NCI-H1436 treated with DMSO at 0.1 percent for 48 hours (cell line): ENCODE measurements around the gene NRG2.

Experiments used
- DNase-seq: peaks from one replicate; lab custom pipeline; 2025; lab: John Stamatoyannopoulos, UW

NRG2 gene

GRCh38 chr5:140010798-140011197, 32.3 kb downstream of the NRG2 start:
- no peak for DNase-seq

- no peak for DNase-seq
Measured at GRCh38 chr5:140007311-140007710, 35.8 kb downstream of the NRG2 start.

DNA sequence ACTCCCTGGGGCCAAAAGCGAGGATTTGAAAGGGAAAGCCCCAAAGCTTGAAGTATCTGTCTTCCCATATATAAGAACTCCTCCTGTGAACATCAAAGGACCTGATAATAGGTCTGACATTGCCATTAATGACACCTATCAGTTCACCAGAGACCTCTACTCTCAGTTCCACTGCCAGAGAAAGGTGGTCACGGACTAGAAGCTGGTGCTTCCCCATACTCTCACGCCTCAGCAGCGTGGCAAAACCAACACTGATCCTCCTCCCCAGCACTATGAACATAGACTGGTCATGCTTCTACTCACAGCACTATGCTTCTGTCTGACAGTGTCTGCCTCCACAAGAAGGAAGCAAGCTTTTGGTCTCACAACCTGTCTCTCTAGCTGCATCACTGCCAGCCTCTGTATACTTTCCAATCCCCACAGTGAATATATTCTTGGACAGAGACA, 37.9 kb downstream of the NRG2 start:
- no peak for DNase-seq

GRCh38 chr5:140004174-140004573, 38.9 kb downstream of the NRG2 start:
- no peak for DNase-seq

DNA sequence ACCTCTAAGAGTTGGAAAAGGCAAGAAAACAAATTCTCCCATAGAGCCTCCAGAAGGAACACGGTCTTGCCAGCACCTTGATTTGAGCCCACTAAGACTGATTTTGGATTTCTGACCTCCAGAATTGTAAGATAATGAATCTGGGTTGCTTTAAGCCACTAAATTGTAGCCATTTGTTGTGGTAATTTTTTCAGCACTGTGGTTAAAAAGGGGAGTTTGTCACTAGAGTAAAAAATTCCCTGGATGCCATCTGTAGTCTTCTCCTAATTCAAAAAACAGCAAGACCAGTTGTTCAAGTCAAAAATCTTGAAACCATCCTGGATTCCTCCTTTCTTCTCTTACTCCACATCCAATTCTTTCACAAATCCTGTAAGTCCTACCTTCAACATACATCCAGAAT, 39.6 kb downstream of the NRG2 start:
- DNase-seq, result no peak

DNA sequence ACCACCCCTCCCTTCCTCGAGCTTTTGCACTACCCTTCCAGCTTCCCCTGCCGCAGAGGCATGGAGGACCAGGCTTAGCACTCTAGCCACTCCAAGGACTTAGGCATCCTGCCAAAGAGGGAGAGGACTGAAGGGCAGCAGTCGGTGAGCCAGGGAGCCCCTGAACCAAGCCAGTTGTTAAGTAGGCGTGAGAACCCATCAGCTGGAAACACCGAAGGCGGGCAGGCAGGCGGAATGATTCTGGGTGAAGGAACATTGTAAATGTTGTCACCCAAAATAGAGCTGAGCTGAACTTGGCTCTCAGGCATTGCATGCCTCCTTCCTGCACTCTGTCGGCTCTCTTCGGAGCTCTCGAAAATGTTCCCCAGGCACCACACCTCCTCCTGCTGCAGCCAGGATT, 42.8 kb downstream of the NRG2 start:
- DNase-seq, result no peak

GRCh38 chr5:139998837-139999236, 44.3 kb downstream of the NRG2 start:
- DNase-seq, result no peak

- DNase-seq, result no peak
Measured at GRCh38 chr5:139997276-139997675, 45.8 kb downstream of the NRG2 start.

- DNase-seq, result no peak
Measured at GRCh38 chr5:139995929-139996328, 47.2 kb downstream of the NRG2 start.

- no peak for DNase-seq
Measured at GRCh38 chr5:139994234-139994633, 48.9 kb downstream of the NRG2 start.

- no peak for DNase-seq
Measured at GRCh38 chr5:139985733-139986132, 57.4 kb downstream of the NRG2 start.

- DNase-seq, result no peak
Measured at GRCh38 chr5:139985290-139985689, 57.8 kb downstream of the NRG2 start.

DNA sequence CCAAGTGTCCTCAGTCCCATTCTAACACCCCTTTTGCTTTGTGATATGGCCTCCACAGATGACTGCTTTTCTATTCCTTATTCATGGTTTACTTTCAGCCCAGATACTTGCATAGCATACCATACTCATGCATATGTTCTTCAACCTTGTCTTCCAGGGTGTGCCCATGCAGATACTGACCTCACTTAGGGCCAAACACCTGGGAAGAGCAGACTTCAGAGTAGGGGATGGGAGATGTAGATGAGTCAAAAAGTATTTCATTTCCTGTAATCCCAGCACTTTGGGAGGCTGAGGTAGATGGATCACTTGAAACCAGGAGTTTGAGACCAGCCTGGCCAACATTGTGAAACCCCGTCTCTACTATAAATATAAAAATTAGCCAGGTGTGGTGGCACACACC, 58.3 kb downstream of the NRG2 start:
- no peak for DNase-seq

GRCh38 chr5:139982975-139983240, 60.2 kb downstream of the NRG2 start:
- DNase-seq, result no peak

- no peak for DNase-seq
Measured at GRCh38 chr5:139982157-139982974, 60.7 kb downstream of the NRG2 start.

- no peak for DNase-seq
Measured at GRCh38 chr5:139980765-139981164, 62.3 kb downstream of the NRG2 start.

DNA sequence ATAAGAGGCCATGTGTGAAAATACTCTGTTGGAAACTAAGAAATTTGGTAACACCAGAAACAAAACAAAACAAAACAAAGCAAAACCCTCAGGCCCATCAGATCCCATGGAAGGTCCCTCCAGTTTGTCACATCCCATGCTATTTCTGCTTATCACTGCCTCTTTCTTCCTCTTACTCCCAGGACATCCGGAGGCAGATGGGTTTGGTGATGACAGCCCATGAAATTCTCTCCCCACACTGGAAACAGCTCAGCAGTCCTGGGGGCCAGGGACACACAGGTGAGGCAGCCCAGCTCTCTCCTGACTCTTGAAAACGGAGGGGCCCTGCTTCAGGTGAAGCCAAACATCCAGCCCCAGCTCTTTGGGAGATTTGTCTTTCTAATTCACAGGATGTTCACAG, 63.2 kb downstream of the NRG2 start:
- no peak for DNase-seq

DNA sequence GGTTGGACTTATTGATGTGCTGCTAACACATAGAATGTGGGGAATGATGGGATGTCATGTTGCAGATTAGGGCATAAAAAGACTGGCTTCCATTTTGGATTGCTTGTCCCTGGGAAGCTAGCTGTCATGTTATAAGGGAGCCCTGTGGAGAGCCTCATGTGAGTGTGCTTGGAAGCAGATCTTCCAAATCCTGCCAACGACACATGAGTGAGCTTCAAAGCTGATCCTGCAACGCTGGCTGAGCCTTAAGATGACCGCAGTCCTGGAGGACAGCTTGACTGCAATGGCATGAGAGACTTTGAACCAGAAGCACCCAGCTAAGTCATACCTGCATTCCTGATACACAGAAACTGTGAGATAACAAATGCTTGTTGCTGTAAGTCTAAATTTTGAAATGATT, 63.6 kb downstream of the NRG2 start:
- no peak for DNase-seq

- no peak for DNase-seq
Measured at GRCh38 chr5:139976703-139977102, 66.4 kb downstream of the NRG2 start.

GRCh38 chr5:139975942-139976341, 67.2 kb downstream of the NRG2 start:
- no peak for DNase-seq

GRCh38 chr5:139975306-139975705, 67.8 kb downstream of the NRG2 start:
- DNase-seq, result no peak

- DNase-seq, result no peak
Measured at GRCh38 chr5:139974661-139975060, 68.4 kb downstream of the NRG2 start.

DNA sequence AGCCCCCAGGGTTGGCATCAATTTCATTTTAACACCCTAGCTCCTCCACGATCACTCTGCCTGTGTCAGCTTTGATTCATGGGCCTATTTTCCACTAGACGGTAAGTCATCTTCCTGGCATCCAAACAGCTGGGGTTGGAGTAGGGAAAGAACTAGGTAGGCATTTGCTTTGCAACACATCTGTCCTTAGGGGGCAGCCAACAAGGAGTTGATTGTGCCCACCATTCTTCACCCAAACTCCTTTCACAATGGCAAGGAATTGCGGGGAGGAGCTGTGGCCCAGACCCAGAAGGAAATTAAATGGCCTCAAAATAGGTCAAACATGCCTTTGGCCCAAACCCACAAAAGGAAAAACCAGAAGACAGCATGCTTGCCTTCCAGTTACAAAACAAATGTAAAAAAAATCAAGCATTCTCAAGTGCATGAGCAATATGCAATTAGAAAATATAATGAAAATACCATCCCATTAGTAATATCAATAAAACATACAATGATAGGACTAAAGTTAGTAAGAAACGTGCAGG, 71.8 kb downstream of the NRG2 start:
- DNase-seq, result no peak

DNA sequence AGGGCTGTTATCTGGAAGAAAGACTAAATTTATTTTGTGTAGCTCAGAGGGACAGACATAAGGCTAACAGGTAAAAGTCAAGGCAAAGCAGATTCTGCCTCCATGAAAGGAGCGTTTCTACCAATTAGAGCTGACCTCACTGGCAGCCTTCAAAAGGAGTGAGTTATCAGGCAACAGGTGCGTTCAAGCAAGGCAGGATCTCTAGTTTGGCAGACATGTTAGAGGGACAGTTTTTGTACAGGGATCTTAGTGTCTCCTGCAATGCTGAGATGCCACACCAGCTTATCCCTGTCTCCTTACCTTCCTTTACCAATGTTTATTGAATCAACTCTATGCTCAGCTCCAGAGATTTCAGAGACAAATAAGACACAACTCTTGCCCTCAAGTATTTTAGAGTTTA, 73.8 kb downstream of the NRG2 start:
- DNase-seq, result no peak
